Activated gamma-delta T cell (primary cell): ENCODE data around the gene TWIST2.

Source experiments
- DNase-seq: peaks from one replicate; lab custom pipeline; 2025; lab: John Stamatoyannopoulos, UW

Gene TWIST2

GRCh38 chr2:238939521-238940403 lies 91.9 kb downstream of the TWIST2 start:
- no peak for DNase-seq

DNA sequence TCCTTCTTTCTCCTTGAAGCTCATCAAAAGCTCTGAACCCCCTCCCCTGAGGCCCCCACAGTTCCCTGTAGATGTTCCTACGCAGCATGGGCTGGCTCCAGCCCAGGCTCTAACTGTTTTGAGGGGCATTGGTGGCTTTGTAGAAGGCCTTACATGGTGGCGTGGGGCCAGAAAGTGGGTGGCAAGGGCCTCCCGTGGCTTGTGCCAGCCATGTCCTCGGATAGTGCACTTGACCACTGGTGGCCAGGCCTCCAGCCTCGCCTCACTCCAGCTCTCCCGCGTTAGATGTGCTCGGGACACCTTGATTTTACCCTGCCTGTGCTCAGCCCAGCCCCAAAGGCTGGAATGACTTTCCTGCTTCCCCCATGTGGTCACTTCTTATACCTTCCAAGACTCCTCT lies 92.9 kb downstream of the TWIST2 start:
- DNase-seq: no peak

GRCh38 chr2:238941262-238941792 lies 93.4 kb downstream of the TWIST2 start:
- DNase-seq: no peak

DNA sequence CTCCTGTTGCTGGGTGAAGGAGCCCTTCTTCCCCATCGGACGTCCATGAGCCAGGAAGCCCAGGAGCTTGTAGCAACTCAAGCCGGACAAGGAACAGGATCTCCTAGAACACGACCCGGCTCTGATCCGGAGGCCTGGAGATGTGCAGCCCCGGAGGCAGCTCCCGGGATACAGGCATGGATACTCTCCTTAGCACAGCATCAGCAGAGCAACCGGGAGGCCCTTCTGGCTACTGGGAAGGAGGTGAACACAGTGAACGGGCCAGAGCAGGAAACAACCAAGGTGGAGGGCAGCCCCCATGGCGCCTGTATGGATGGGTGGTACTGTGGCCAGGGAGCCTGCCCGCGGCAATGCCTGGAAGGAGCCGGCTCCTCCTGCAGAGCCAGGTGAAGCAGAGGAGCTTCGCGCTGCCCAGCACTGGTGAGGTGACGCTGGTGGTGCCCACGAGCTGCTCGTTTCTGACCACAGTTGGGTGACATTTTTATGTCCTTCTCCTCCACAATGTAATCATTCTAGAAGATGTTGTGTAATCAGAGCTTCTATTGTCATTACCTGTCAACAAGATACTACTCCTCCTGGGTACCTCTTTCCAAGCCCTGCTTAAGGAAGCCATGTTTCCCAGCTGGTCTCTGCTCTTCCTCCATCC lies 94.3 kb downstream of the TWIST2 start:
- no peak for DNase-seq

- DNase-seq: no peak
Observed at GRCh38 chr2:238942726-238943300, 94.9 kb downstream of the TWIST2 start.

DNA sequence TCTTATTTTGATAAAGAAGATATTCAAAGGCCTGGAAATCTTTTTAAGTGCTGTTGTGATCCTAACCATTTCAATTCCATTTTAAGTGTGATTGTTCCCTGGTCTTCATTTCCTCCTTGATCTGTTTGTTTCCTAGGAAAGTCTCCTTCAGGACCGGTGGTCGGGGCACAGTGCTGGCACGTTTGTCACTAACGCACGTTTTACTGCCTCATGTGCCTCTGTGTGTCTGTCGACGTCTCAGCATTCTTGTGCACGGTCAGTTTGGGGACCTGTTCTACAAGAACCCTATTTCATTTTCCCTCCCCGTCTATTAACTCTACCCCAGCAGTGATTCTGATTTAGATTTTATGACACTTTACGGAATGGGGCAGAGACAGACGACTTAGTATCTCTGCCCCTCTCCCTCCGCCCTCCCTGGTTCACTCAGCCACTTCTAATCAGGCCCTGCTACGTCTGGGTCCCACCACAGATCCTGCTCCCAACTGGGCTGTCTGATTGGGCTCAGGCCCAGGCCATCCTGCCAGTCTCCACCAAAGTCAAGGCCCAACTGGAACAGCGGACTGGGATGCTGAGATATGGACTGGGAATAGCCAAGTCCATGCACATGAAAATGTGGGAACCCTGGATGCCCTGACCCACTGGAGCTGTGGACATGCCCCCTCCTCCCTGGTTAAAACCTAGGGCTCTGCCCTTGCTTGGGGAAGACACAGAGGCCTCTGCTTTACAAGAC lies 95.6 kb downstream of the TWIST2 start:
- DNase-seq: no peak

GRCh38 chr2:238945433-238946150 lies 97.7 kb downstream of the TWIST2 start:
- no peak for DNase-seq

DNA sequence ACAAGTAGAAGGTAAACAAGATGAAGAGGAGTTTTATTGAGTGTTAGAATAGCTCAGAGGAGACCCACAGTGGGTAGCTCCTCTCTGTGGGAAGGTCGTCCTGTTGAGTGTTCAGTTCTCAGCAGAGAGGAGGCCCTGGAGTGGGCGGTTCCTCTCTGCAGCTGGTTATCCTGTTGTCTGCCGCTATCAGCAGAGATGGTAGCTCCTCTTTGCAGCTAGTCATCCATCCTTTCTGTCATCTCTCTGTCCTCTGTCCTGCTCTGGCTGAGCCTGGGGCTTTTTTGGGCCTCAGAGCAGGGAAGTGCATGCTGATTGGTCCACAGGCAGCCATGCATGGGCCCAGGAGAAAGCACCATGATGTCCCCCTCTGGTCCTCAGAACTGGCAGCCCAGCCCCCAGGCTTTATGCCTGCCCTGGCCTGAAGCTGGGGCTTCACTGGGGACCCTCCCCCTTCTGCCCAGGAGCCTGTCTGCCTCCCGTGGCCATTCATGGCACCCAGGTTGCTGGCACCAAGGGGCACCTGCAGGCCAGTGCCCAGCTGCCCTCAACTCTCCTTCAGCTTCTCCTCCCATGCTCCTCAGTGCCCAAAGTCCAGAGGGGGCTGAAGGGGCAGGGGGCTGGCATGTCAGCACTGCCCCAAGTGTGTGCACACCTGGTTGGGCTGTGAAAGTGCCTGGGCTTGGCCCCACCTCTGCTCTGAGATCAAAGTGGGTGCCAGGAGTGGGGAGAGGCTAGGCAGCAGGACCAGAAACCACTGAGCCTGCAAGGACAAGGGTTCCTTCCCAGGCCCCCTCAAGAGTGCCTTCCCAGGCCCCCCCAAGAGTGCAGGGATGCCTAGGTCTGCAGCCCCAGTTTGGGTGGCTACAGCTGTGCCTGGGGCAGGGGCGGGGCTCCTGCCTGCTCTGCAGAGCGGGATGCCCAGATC lies 98.7 kb downstream of the TWIST2 start:
- DNase-seq: no peak

DNA sequence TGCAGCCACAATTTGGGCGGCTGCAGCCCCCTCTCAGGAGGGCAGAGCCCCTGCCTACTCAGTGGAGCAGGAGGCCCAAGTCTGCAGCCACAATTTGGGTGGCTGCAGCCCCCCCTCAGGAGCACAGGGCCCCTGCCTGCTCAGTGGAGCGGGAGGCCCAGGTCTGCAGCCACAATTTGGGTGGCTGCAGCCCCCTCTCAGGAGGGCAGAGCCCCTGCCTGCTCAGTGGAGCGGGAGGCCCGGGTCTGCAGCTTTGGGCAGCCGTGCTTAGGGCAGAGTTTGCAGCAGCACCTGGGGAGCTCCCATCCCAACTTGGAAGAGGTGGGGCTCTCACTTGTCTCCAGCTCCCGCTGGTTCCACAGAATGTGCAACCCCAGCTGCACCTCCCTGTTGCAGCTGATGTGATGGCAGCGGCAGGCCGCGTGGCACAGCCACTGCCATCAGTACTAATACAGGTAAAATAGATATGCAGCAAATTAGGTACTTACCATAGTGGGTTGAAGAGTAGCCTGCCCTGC lies 99.4 kb downstream of the TWIST2 start:
- DNase-seq: no peak

GRCh38 chr2:238947920-238948710 lies 100.2 kb downstream of the TWIST2 start:
- DNase-seq: no peak

- DNase-seq: no peak
Observed at GRCh38 chr2:238948765-238949641, 101.1 kb downstream of the TWIST2 start.

- DNase-seq: no peak
Observed at GRCh38 chr2:238949710-238950345, 101.9 kb downstream of the TWIST2 start.

GRCh38 chr2:238950551-238950950 lies 102.7 kb downstream of the TWIST2 start:
- DNase-seq: no peak

GRCh38 chr2:238952261-238952919 lies 104.5 kb downstream of the TWIST2 start:
- no peak for DNase-seq

DNA sequence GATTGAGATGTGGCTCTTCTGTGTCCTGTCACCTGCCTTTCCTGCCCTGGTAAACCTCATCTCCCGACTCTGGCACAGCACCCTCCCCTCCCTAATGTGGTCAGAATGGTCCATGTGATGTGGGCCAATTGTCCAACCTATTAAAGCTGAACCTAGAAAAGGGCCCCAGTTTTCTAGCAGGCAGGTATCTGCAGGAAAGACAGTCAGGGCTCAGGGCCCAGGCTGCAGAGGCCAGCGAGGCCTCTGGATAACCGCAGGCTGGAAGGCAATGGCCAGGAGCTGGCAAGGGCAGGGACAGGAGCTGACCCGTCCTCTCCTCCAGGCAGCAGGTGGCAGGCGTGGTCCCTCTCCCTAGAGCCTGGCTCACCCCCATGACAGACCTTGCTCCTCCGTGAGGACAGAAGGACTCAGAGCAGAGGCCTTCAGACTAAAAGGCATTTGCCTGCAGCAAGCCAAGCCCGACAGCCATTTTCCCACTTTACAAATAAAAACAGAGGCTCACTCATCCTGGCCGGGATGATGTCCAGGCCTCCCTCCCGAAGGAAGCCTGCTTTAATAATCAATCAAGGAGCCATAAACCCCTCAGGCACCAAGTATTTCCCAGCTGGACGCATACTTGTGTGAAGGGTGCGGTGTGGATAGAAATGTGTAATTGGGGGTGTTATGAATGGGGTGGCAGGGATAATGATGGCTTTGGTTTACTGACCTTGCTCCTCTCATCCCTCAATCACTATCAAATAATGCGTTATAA lies 107.1 kb downstream of the TWIST2 start:
- DNase-seq: no peak
